ENCODE data around the gene RECQL5. TPM values are rescaled to one million over a fixed set of nuclear protein-coding genes. Genes with fewer than 3 reads are reported as not detected.
A peak's percentile ranks its signal among the peaks of the same experiment; 100 is the strongest.

RECQL5 gene
- polyA plus RNA-seq, 2 of the 4 experiments (the other 2 are of a cell fraction): 22.7 to 39.9 TPM

- ChIA-PET CTCF (interaction anchor here (0.7 to 19.2 kb wide), 19 partner anchors 8 to 198 kb away, joined by 3 to 148 read pairs (median 6); partner anchors contain the start of genes RECQL5 and SMIM5), POLR2A (interaction anchor here (0.9 to 1.7 kb wide), 3 partner anchors 26 to 100 kb away, joined by 3 to 6 read pairs (median 3); no protein-coding TSS in a partner anchor)
- H3K4me1 ChIP-seq: peaks cover 77% of the 10 kb centered on the region
- DNase-seq (ENCODE audit: low read depth in 1 of 2, low spot score in 1 of 2): no peak
- 86% methylated on average over 10 of the region's 10 CpGs for WGBS (ENCODE audit: missing lambda C conversion rate)
- no peaks in the 10 kb centered on the region for H3K9me3 ChIP-seq
- no peak overlapping the region for H3K4me3 ChIP-seq
- peak overlapping the region; percentile 75 to 93 for H3K27ac ChIP-seq
- peak in 1 of 2 experiments; percentile 12; a peak in 2 of 6 replicates for ATAC-seq
- no peak for FAIRE-seq
- peak overlapping the region; percentile 63 for H3K4me2 ChIP-seq
- 0 out of 2 replicates have a peak, but pooled peaks have one; percentile 36 for TF ChIP-seq HOXA7 (CRISPR knock-in tag; IDR thresholded peaks at IDR 0.05)
- TF ChIP-seq MAX (IDR thresholded peaks at IDR 0.05): no peak
- no peak for TF ChIP-seq HOXB5 (CRISPR knock-in tag; IDR thresholded peaks at IDR 0.05)
- no peak for TF ChIP-seq REST (IDR thresholded peaks at IDR 0.05)
Observed at GRCh38 chr17:75680431-75680830, 13.5 kb upstream of the RECQL5 start.

GRCh38 chr17:75679706-75680211, 12.8 kb upstream of the RECQL5 start:
- ChIA-PET POLR2A (interaction anchor here (0.5 to 1.7 kb wide), 5 partner anchors 30 to 100 kb away, joined by 3 to 7 read pairs (median 3); no protein-coding TSS in a partner anchor), CTCF (interaction anchor here (0.7 to 19.2 kb wide), 22 partner anchors 9 to 199 kb away, joined by 3 to 148 read pairs (median 4); partner anchors contain the start of genes RECQL5 and SMIM5)
- no peak overlapping the region for H3K4me3 ChIP-seq
- WGBS (ENCODE audit: missing lambda C conversion rate): 3% methylated on average over 11 of the region's 11 CpGs
- DNase-seq (ENCODE audit: low read depth in 1 of 2, low spot score in 1 of 2) (peak; percentile 83 to 89), ATAC-seq (peak; percentile 77 to 80), FAIRE-seq (peak; percentile 39)
- H3K4me2 ChIP-seq: peak overlapping the region; percentile 63
- peak overlapping the region; percentile 75 to 93 for H3K27ac ChIP-seq
- no peaks in the 10 kb centered on the region for H3K9me3 ChIP-seq
- TF ChIP-seq GATA3 (IDR thresholded peaks at IDR 0.05; ENCODE audit: borderline replicate concordance) (peak; percentile 76), CTCF (IDR thresholded peaks at IDR 0.05) (peak; percentile 96), POLR2A (IDR thresholded peaks at IDR 0.05; ENCODE audit: low read length) (no peak), HOXB5 (CRISPR knock-in tag; IDR thresholded peaks at IDR 0.05) (0 out of 2 replicates have a peak, but pooled peaks have one; percentile 23), HOXA7 (CRISPR knock-in tag; IDR thresholded peaks at IDR 0.05) (no peak; the same call in 1 of the 2 replicates), CBX2 (IDR thresholded peaks at IDR 0.05; ENCODE audit: borderline replicate concordance, low read depth) (no peak), CEBPB (IDR thresholded peaks at IDR 0.05) (peak in 1 of 2 experiments; percentile 47; a peak in 1 of 4 replicates), POLR2AphosphoS2 (conservative IDR thresholded peaks at IDR 0.05; ENCODE audit: low read length) (peak; percentile 84), EP300 (IDR thresholded peaks at IDR 0.05) (peak in 1 of 2 experiments; percentile 58; a peak in 2 of 5 replicates), FOSL2 (IDR thresholded peaks at IDR 0.05) (no peak), FOSL2 (CRISPR knock-in tag; IDR thresholded peaks at IDR 0.05) (peak; percentile 35; the same call in 1 of the 2 replicates), CHD2 (IDR thresholded peaks at IDR 0.05; ENCODE audit: low read length, partially characterized antibody) (no peak), RAD21 (conservative IDR thresholded peaks at IDR 0.05 in 1 of 2, IDR thresholded peaks at IDR 0.05 in 1 of 2) (peak; percentile 94 to 98), MAX (IDR thresholded peaks at IDR 0.05) (peak; percentile 76), PBX3 (IDR thresholded peaks at IDR 0.05) (peak; percentile 72; the same call in 1 of the 2 replicates), JUN (IDR thresholded peaks at IDR 0.05) (peak; percentile 51 to 61; a peak in 4 of 5 replicates), SMC3 (IDR thresholded peaks at IDR 0.05) (peak; percentile 99), ZFP36 (IDR thresholded peaks at IDR 0.05; ENCODE audit: borderline replicate concordance, partially characterized antibody) (no peak), FOXS1 (CRISPR knock-in tag; IDR thresholded peaks at IDR 0.05) (peak; percentile 32; the same call in 1 of the 2 replicates)
- H3K4me1 ChIP-seq: peaks cover 76% of the 10 kb centered on the region

Measured in A549 (cell line).